GM18868 (cell line): ENCODE measurements around the gene APBA2.

Experiments used
- ATAC-seq: cut with Tn5 transposase; IDR thresholded peaks from one replicate; pipeline ENCODE4 v1.9.1; 2021; ENCODE audit warnings: mild to moderate bottlenecking, moderate library complexity; ENCODE audit not compliant: unreplicated experiment

APBA2 gene

GRCh38 chr15:29072444-29072843 is 186.7 kb downstream of the APBA2 start:
- ATAC-seq = no peak

GRCh38 chr15:29074045-29074444 is 188.3 kb downstream of the APBA2 start:
- ATAC-seq = no peak

GRCh38 chr15:29078541-29078940 is 192.8 kb downstream of the APBA2 start:
- no peak for ATAC-seq

- no peak for ATAC-seq
Measured at GRCh38 chr15:29079479-29079878, 193.7 kb downstream of the APBA2 start.

GRCh38 chr15:29081781-29082180 is 196.0 kb downstream of the APBA2 start:
- no peak for ATAC-seq

GRCh38 chr15:29083161-29083560 is 197.4 kb downstream of the APBA2 start:
- no peak for ATAC-seq

GRCh38 chr15:29083858-29084257 is 198.1 kb downstream of the APBA2 start:
- ATAC-seq = no peak

GRCh38 chr15:29086001-29086400 is 200.2 kb downstream of the APBA2 start:
- ATAC-seq = no peak

- no peak for ATAC-seq
Measured at GRCh38 chr15:29086891-29087290, 201.1 kb downstream of the APBA2 start.

GRCh38 chr15:29087521-29088285 is 201.9 kb downstream of the APBA2 start:
- no peak for ATAC-seq

- no peak for ATAC-seq
Measured at GRCh38 chr15:29088666-29089065, 202.9 kb downstream of the APBA2 start.

- ATAC-seq = no peak
Measured at GRCh38 chr15:29089731-29090616, 204.2 kb downstream of the APBA2 start.

- ATAC-seq = no peak
Measured at GRCh38 chr15:29090617-29091466, 205.1 kb downstream of the APBA2 start.

- ATAC-seq = no peak
Measured at GRCh38 chr15:29091666-29092065, 205.9 kb downstream of the APBA2 start.

GRCh38 chr15:29092376-29093064 is 206.7 kb downstream of the APBA2 start:
- ATAC-seq = no peak

GRCh38 chr15:29093065-29093435 is 207.3 kb downstream of the APBA2 start:
- no peak for ATAC-seq

GRCh38 chr15:29093696-29094343 is 208.0 kb downstream of the APBA2 start:
- no peak for ATAC-seq

- no peak for ATAC-seq
Measured at GRCh38 chr15:29094711-29095110, 208.9 kb downstream of the APBA2 start.

- no peak for ATAC-seq
Measured at GRCh38 chr15:29095746-29096145, 210.0 kb downstream of the APBA2 start.

- no peak for ATAC-seq
Measured at GRCh38 chr15:29097168-29097567, 211.4 kb downstream of the APBA2 start.
